ENCODE data around the gene ATF6B.

- no peak for TF ChIP-seq POLR2A (IDR thresholded peaks at IDR 0.05; ENCODE audit: low read length)
- no peak for TF ChIP-seq GATA1 (IDR thresholded peaks at IDR 0.05; ENCODE audit: low read depth, low read length)
Observed at GRCh38 chr6:32156891-32157290, 28.8 kb upstream of the ATF6B start.
